HEK293 (cell line): Measurements from ENCODE around the gene SETD3.

Source experiments
- CTCF ChIP-seq: fragments of 450-650 bp; formaldehyde crosslinking; IDR thresholded peaks from 2 replicates; pipeline ENCODE4 v1.5.1; 2016; ENCODE audit warnings: missing biosample characterization, missing genetic modification characterization
- KLF7 ChIP-seq: fragments of 450-650 bp; formaldehyde crosslinking; IDR thresholded peaks from 2 replicates; pipeline ENCODE4 v1.5.1; 2016; ENCODE audit warnings: missing biosample characterization, missing genetic modification characterization, borderline replicate concordance
- ZBTB7A ChIP-seq: fragments of 450-650 bp; formaldehyde crosslinking; IDR thresholded peaks from 2 replicates; pipeline ENCODE4 v1.5.1; 2016; ENCODE audit warnings: low read depth, missing biosample characterization, missing genetic modification characterization
- ZFP3 ChIP-seq: fragments of 450-650 bp; formaldehyde crosslinking; IDR thresholded peaks from 2 replicates; pipeline ENCODE4 v1.5.1; 2016; ENCODE audit warnings: low read depth, missing biosample characterization, missing genetic modification characterization
- ZFP41 ChIP-seq: fragments of 450-650 bp; formaldehyde crosslinking; IDR thresholded peaks from 2 replicates; pipeline ENCODE4 v1.5.1; 2016; ENCODE audit warnings: missing biosample characterization, missing genetic modification characterization, borderline replicate concordance
- ZNF10 ChIP-seq: fragments of 450-650 bp; formaldehyde crosslinking; IDR thresholded peaks from 2 replicates; pipeline ENCODE4 v1.5.1; 2017; ENCODE audit warnings: missing biosample characterization, missing genetic modification characterization
- ZNF146 ChIP-seq: fragments of 450-650 bp; formaldehyde crosslinking; IDR thresholded peaks from 2 replicates; pipeline ENCODE4 v1.5.1; 2016; ENCODE audit warnings: missing biosample characterization, missing genetic modification characterization
- ZNF174 ChIP-seq: fragments of 450-650 bp; formaldehyde crosslinking; IDR thresholded peaks from 2 replicates; pipeline ENCODE4 v1.5.0; 2017; ENCODE audit warnings: missing biosample characterization, mild to moderate bottlenecking, missing genetic modification characterization
- ZNF221 ChIP-seq: fragments of 450-650 bp; formaldehyde crosslinking; IDR thresholded peaks from 2 replicates; pipeline ENCODE4 v1.5.1; 2017; ENCODE audit warnings: missing biosample characterization, missing genetic modification characterization, borderline replicate concordance
- ZNF223 ChIP-seq: fragments of 450-650 bp; formaldehyde crosslinking; IDR thresholded peaks from 2 replicates; pipeline ENCODE4 v1.5.1; 2016; ENCODE audit warnings: missing biosample characterization, missing genetic modification characterization
- ZNF24 ChIP-seq: fragments of 450-650 bp; formaldehyde crosslinking; IDR thresholded peaks from 2 replicates; pipeline ENCODE4 v1.5.1; 2016; ENCODE audit warnings: missing biosample characterization, missing genetic modification characterization
- ZNF366 ChIP-seq: fragments of 450-650 bp; formaldehyde crosslinking; conservative IDR thresholded peaks from 2 replicates; pipeline ENCODE4 v1.5.1; 2016; ENCODE audit warnings: missing biosample characterization, missing genetic modification characterization

GRCh38 chr14:99432485-99432884 is 48.2 kb downstream of the SETD3 start:
- no peak for TF ChIP-seq ZFP41 (tag by site-specific recombination)
- no peak for TF ChIP-seq ZNF146 (tag by site-specific recombination)
- TF ChIP-seq ZNF366 (tag by site-specific recombination): no peak
- no peak for TF ChIP-seq ZNF10 (tag by site-specific recombination)
- TF ChIP-seq ZNF24 (tag by site-specific recombination): no peak
- no peak for TF ChIP-seq ZBTB7A (tag by site-specific recombination)
- no peak for TF ChIP-seq CTCF (tag by site-specific recombination)
- TF ChIP-seq ZNF221 (tag by site-specific recombination): no peak
- no peak for TF ChIP-seq ZNF174 (tag by site-specific recombination)
- TF ChIP-seq ZFP3 (tag by site-specific recombination): no peak
- no peak for TF ChIP-seq KLF7 (tag by site-specific recombination)
- no peak for TF ChIP-seq ZNF223
